GM18870 (cell line): ENCODE data around the gene TEX13D.
"Not testable (repeated sequence)": the region's sequence is repeated elsewhere in the genome, so short reads cannot be mapped to it uniquely, and the experiment has no call there.

Source experiments
- ATAC-seq: cut with Tn5 transposase; IDR thresholded peaks from one replicate; pipeline ENCODE4 v1.9.1; 2021; ENCODE audit warnings: moderate library complexity; ENCODE audit not compliant: unreplicated experiment

The TEX13D gene

GRCh38 chrX:124332481-124333424, at the start of gene TEX13D:
Gene TEX13D, plus strand, starts transcription at chrX:124332660. Its CDS starts 258 bp downstream, at chrX:124332918.
- ATAC-seq, result no peak

DNA sequence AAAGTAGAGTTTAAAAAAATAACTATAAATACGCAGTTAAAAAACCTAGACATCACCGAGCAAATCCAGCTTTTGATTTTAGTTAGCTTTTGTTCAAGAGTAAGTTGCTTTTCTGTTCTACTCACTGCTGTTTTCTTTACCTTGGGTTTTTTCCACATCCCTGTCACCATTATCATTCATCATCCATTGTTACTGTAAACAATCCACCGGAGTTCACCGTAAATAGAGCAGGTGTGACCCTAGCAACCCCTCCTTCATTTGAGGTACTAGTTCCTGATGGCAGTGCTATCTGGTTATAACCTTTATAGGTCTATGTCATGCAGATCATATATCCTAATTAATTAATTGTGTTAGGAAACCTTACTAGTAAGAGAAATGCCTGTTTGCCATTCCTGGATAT, 43.0 kb upstream of the TEX13D start:
- no peak for ATAC-seq

DNA sequence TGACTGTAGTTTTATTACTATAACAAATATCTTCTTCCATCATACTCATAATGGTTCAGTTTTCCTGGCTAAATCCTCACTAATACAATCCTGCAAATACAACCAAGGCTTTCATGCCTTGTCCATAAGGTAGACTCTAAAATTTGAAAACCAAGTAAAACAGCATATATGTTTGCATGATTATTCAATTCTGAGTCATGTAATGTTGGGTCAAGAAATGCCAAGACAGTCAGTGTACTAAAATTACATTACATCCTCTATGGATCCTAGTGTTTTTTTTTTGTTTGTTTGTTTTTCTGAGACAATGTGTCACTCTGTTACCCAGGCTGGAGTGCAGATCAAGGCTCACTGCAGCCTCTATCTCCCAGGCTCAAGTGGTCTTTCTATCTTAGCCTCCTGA, 38.6 kb upstream of the TEX13D start:
- ATAC-seq, result no peak

DNA sequence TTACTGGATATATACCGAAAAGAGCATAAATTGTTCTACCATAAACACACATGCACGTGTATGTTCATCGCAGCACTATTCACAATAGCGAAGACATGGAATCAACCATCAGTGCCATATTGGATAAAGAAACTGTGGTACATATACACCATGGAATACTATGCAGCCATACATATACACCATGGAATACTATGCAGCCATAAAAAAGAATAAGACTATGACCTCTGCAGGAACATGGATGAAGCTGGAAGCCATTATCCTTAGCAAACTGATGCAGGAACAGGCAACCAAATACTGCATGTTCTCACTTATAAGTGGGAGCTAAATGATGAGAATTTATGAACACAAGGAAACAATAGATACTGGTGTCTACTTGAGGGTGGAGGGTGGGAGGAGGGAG, 33.1 kb upstream of the TEX13D start:
- not testable (repeated sequence) for ATAC-seq

DNA sequence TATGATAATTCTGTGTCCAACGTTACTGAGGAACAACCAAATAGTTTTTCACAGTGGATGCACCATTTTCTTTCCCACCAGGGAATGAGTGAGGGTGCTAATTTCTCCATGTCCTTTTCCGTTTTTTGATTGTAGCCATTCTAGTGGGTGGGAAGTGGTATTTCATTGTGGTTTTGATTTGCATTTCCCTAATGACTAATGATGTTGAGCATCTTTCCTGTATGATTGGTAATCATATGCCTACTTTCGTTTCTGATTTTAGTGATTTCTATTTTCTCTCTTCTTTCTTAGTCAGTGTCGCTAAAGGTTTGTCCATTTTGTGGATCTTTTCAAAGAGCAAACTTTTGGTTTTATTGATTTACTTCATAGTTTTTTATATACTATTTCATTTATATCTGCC, 32.1 kb upstream of the TEX13D start:
- ATAC-seq, result no peak

DNA sequence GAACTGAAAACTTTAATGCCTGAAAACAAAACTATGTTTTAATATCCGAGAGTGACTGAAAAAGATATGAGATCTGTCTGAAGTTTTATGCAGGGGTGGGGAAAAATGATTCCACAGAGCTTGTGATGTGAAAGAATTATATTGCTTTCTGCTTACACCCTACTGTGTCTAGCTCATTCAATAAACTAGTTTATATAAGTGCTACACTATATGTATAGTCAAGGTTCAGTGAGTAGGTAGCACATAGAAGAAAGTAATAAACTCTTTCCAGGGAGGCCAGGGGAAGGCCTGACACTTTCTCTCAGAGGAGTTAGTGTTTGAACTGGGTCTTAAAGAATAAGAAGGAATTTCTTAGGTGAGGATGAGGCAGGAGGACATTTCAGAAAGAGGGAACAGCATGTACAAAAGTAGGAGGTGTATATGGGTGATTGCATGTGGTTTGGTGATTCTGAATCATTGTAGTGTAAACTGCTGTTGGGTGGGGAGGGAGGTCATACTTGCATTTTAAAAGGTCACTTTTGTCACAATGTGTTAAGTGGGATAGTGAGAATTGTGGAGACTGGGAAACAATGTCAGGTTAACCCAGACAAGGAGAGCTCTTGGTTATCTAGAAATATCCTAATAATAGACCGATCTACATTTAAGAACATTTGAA, 25.1 kb upstream of the TEX13D start:
- no peak for ATAC-seq

- no peak for ATAC-seq
Measured at GRCh38 chrX:124325732-124326131, 6.7 kb upstream of the TEX13D start.

DNA sequence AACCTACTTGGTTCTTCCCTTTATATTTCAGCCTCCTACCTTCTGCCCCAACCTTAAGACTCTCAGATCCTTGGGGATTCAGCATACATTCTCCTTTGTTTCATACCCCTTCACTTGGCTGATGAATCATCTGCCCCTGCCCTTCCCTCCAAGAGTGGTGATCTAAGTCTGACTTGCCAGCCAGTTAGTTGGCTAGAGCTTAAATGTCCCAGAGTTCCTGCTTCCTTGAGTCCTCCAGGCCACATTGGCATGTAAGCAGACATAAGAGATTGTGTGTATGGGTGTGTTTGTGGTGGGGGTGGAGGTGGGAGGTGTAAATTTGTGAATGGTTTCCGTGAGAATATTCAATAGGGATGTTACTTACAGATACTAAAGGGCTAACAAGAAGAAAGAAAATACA, 3.7 kb upstream of the TEX13D start:
- no peak for ATAC-seq

GRCh38 chrX:124333862-124334261, 1.4 kb downstream of the TEX13D start:
- ATAC-seq, result no peak

- ATAC-seq, result not testable (repeated sequence)
Measured at GRCh38 chrX:124334555-124334954, 2.1 kb downstream of the TEX13D start.

- no peak for ATAC-seq
Measured at GRCh38 chrX:124335598-124335997, 3.1 kb downstream of the TEX13D start.

GRCh38 chrX:124337916-124338315, 5.5 kb downstream of the TEX13D start:
- no peak for ATAC-seq

DNA sequence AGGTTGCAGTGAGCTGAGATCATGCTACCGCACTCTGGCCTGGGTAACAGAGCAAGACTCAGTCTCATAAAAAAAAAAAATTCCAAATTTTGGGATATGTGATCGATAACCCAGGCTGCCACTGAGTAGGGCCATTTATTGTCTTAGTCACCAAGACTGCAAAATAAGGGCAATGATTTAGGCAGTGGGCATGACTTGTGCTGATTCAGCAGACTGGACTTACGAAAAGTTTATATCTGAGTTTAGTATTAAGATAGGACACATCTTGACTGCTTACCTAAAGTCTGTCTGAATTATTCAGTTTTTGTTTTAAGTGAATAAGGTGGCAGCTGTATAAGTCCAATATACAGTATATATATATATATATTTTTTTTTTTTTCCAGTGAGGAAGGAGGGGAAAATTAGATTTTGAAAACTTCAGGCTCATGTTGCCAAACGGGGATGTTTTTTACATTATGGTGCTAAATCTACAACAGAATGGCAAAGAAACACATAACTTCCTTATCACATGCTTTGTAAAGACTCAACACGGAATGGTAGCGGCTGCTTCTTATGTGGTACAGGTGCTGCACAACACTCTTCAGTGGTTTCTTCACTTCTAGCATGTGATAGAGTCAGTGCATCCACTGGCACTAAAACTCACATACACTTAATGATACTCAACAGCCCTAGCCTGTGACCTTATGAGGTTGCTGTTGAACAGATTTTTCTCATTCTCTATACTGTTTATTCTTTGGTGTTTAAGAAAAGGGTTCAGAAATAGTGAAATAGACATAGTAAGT, 6.5 kb downstream of the TEX13D start:
- no peak for ATAC-seq

DNA sequence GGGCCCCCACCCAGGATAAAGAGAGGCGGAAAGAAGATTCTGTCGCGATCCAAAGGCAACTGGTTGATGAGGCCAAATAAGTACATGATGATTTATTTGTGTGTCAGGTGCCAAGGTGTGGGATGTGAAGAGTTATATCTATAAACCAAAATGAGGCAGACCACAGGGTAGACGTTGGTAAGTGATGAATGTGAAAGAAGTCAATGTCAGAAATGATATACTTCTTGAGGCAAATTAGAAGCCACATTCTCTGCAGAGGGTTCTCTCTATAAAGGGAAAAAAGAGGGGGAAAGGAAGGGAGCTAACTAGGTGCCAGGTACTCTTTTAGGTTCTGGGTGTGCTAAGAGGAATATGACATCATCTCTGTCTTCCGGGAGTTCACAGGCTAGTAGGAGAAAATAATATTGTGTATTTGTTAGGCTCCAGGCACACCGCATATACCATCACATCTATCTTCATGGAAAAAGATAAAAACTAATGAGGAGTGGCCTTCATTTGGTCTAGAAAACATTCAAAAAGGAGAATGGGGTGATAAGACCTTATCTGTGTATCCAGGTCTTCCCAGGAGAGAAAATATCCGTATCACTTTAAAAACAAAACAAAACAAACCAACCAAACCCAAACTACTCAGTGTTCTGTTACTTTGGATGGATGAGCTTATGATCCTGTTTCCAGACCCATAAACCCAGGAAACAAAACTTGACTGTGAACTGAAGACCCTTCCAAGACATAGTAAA, 9.1 kb downstream of the TEX13D start:
- ATAC-seq, result no peak

DNA sequence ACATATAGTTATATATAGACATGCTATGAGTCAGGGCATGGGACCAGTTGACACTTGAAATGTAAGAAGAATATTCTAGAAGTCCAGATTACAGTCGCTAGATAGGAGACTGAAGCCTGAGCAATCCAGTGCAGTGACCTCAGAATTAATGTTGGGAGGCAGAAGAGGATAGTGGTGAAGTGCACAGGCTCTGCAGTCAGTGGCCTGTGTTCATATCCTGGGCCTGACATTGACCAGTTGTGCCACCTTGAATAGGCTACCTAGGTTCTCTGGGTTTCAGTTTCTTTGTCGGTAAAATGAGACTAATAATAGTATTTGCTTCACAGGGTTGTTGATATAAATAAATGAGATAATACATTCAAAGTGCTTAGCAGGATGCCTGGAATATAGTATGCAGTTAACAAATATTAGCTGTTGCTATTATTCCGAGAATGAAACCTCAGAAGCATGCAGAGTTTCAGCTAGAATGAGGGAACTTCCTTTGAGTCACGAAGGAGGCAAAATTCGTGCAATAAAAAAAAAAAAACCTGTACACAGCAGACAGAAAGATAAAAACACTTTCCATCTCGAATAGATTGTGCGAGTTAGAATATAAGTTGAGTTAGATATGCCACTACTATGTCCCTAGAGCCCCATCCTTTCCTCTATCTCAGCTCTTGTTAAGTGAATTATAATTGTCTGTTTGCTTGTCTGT, 9.9 kb downstream of the TEX13D start:
- no peak for ATAC-seq

GRCh38 chrX:124343016-124343415, 10.6 kb downstream of the TEX13D start:
- ATAC-seq, result no peak

GRCh38 chrX:124344246-124344645, 11.8 kb downstream of the TEX13D start:
- ATAC-seq, result no peak

DNA sequence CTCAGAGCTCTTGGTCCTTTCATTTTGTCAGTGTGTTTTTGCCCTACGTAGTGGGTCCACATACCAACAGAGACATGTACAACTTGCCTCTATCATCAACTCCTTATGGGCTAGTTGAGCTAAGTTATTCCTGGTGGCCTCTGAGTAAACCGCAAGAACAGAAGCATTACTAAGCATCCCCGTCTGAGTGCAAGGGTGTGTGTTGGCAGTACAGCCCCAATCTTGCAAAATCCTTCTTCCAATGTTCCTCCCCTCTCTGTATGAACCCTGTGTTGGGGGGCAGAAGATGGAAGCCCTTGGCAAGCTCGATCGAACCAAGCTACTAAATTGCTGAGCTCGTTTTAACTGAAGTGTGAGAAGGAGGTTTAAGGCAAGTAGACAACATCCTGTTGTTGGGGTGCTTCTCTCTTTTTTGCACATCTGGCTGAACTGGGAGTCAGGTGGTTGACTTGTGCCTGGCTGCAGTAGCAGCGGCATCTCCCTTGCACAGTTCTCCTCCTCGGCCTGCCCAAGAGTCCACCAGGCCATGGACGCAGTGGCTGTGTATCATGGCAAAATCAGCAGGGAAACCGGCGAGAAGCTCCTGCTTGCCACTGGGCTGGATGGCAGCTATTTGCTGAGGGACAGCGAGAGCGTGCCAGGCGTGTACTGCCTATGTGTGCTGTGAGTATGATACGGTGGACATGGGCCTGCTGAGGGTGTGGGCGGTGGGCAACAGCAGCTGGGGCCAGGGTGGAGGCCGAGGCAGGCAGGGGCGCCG, 13.8 kb downstream of the TEX13D start, which contains the start of gene SH2D1A:
TSS of gene SH2D1A (plus strand) at position 447 of the 760 bp plus-strand sequence. CDS start at position 527, 80 bp downstream.
- no peak for ATAC-seq

DNA sequence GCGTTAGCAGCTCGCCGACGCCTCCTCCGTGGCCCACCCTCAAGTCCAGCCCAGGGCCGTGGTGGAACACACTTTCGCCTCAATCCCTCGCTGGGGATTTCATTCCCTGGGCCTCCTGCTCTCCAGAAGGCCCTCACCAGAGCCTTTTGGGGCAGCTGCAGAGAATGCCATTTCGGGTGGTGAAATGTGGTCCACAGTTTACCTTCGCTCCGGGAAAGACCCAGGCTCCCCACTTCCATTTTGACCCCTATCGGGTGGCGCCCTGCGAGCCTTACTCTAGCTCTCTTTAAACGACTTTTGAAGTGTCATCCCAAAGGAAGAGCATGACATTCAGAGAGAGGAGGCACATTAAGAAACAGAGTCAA, 14.4 kb downstream of the TEX13D start:
- ATAC-seq, result no peak
